ENCODE measurements around the gene HOXA3.

HOXA3 gene

GRCh38 chr7:27101957-27102580, 50.3 kb downstream of the HOXA3 start:
- no peaks in the 10 kb centered on the region for H3K9me2 ChIP-seq (replicated peaks; ENCODE audit: control insufficient read depth, low read length)
- peaks cover 6% of the 10 kb centered on the region for H3K4me1 ChIP-seq (ENCODE audit: control insufficient read depth, low read length)
- H3K9me3 ChIP-seq (ENCODE audit: control insufficient read depth, insufficient read depth, low read length): no peaks in the 10 kb centered on the region
- no peak overlapping the region for H3K4me2 ChIP-seq (ENCODE audit: low read length)
- H3K27ac ChIP-seq (ENCODE audit: low read depth, low read length): no peak overlapping the region
- no peaks in the 10 kb centered on the region for H3K36me3 ChIP-seq (ENCODE audit: control insufficient read depth, low read length)
- no peaks in the 10 kb centered on the region for H4K20me1 ChIP-seq (ENCODE audit: control insufficient read depth, insufficient read depth, low read depth, low read length)
- TF ChIP-seq CTCF (IDR thresholded peaks at IDR 0.05; ENCODE audit: low read depth, low read length, poor library complexity, severe bottlenecking) (no peak), EZH2phosphoT487 (IDR thresholded peaks at IDR 0.05; ENCODE audit: borderline replicate concordance, low read length) (no peak)
- no peak overlapping the region for H3K4me3 ChIP-seq (ENCODE audit: low read length)
- peaks cover 9% of the 10 kb centered on the region for H3K79me2 ChIP-seq (ENCODE audit: control insufficient read depth, low read length)
- H3K27me3 ChIP-seq (ENCODE audit: control insufficient read depth, low read length): peaks cover 28% of the 10 kb centered on the region
- peaks cover 5% of the 10 kb centered on the region; the same call in 1 of the 2 replicates for H3F3A ChIP-seq (ENCODE audit: control insufficient read depth, insufficient read depth)

DNA sequence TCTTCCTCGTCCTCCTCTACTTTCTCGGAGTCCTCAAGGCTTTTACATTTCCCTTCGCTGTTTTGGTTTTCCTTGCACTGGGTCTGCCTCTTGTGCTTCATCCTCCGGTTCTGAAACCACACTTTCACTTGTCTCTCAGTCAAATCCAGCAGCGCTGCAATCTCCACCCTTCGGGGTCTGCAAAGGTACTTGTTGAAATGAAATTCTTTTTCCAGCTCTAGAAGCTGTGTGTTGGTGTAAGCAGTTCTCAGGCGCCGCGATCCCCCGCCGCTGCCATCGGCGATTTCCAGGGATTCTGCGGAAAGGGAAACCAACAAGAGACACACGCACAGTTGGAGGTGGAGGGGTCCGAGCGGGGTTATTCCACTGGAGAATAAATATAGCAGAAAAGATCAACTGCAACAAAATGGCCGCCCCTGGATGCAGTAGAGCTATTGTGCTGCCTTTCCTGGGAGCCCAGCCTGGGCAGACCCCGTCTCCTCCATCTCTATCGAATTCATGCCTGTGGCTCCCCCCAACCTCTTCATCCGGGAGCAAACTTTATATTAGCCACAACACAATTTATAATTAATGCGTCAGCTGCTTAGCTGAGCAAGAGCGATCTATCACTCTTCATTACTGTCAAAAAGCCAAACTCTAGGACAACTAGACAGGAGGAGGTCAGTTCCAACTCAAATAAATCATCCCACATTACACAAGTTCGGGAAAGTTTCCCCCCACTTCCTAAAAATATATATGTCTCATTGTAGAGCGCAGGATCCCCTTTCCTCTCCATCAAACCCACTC, 51.0 kb downstream of the HOXA3 start:
- TF ChIP-seq EZH2phosphoT487 (IDR thresholded peaks at IDR 0.05; ENCODE audit: borderline replicate concordance, low read length) (no peak), CTCF (IDR thresholded peaks at IDR 0.05; ENCODE audit: low read depth, low read length, poor library complexity, severe bottlenecking) (no peak)
- no peaks in the 10 kb centered on the region for H3K9me3 ChIP-seq (ENCODE audit: control insufficient read depth, insufficient read depth, low read length)
- no peaks in the 10 kb centered on the region for H4K20me1 ChIP-seq (ENCODE audit: control insufficient read depth, insufficient read depth, low read depth, low read length)
- no peak overlapping the region for H3K4me2 ChIP-seq (ENCODE audit: low read length)
- no peaks in the 10 kb centered on the region for H3K9me2 ChIP-seq (replicated peaks; ENCODE audit: control insufficient read depth, low read length)
- H3K4me1 ChIP-seq (ENCODE audit: control insufficient read depth, low read length): peaks cover 13% of the 10 kb centered on the region
- H3K27ac ChIP-seq (ENCODE audit: low read depth, low read length): no peak overlapping the region
- H3F3A ChIP-seq (ENCODE audit: control insufficient read depth, insufficient read depth): peaks cover 3% of the 10 kb centered on the region; the same call in 1 of the 2 replicates
- H3K79me2 ChIP-seq (ENCODE audit: control insufficient read depth, low read length): peaks cover 15% of the 10 kb centered on the region
- H3K27me3 ChIP-seq (ENCODE audit: control insufficient read depth, low read length): peaks cover 28% of the 10 kb centered on the region
- H3K36me3 ChIP-seq (ENCODE audit: control insufficient read depth, low read length): no peaks in the 10 kb centered on the region
- H3K4me3 ChIP-seq (ENCODE audit: low read length): no peak overlapping the region

DNA sequence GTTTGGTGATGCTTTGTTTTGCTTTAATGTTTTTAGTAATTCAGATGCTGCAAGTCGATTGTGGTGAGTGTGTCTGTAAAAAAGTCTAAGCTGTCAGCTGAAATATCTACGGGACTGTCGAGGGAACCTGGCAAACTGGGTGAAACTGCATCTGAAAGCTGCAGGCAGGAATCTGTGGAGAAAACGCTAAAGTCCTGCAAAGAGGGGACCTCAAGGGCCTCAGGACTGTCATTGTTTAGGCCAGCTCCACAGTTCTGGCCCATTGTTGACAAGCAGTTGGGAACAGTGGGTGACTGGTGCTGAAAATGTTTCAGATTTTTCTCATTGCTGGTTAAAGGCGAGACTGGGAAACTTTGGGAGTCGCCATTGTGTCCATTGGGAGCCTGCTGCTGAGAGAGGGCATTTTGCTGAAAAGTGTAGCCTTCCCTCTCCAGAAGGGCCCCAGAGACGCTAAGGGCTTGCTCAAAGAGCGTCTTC, 51.7 kb downstream of the HOXA3 start:
- no peaks in the 10 kb centered on the region for H4K20me1 ChIP-seq (ENCODE audit: control insufficient read depth, insufficient read depth, low read depth, low read length)
- H3K9me2 ChIP-seq (replicated peaks; ENCODE audit: control insufficient read depth, low read length): no peaks in the 10 kb centered on the region
- H3K4me3 ChIP-seq (ENCODE audit: low read length): no peak overlapping the region
- H3K27me3 ChIP-seq (ENCODE audit: control insufficient read depth, low read length): peaks cover 28% of the 10 kb centered on the region
- H3K27ac ChIP-seq (ENCODE audit: low read depth, low read length): no peak overlapping the region
- no peaks in the 10 kb centered on the region for H3K36me3 ChIP-seq (ENCODE audit: control insufficient read depth, low read length)
- peaks cover 15% of the 10 kb centered on the region for H3K79me2 ChIP-seq (ENCODE audit: control insufficient read depth, low read length)
- H3K9me3 ChIP-seq (ENCODE audit: control insufficient read depth, insufficient read depth, low read length): no peaks in the 10 kb centered on the region
- TF ChIP-seq CTCF (IDR thresholded peaks at IDR 0.05; ENCODE audit: low read depth, low read length, poor library complexity, severe bottlenecking) (no peak), EZH2phosphoT487 (IDR thresholded peaks at IDR 0.05; ENCODE audit: borderline replicate concordance, low read length) (no peak)
- peaks cover 3% of the 10 kb centered on the region; the same call in 1 of the 2 replicates for H3F3A ChIP-seq (ENCODE audit: control insufficient read depth, insufficient read depth)
- no peak overlapping the region for H3K4me2 ChIP-seq (ENCODE audit: low read length)
- peaks cover 13% of the 10 kb centered on the region for H3K4me1 ChIP-seq (ENCODE audit: control insufficient read depth, low read length)

All from DOHH2 (cell line).